DOHH2 (cell line): Measurements from ENCODE around the gene ZMAT5.

Source experiments
- EZH2phosphoT487 ChIP-seq: fragments of 200-600 bp; sonication (generic); IDR thresholded peaks from 2 replicates; pipeline ENCODE4 v1.6.1; 2017; ENCODE audit warnings: borderline replicate concordance, mild to moderate bottlenecking, antibody characterized with exemption, low read length, moderate library complexity, mixed read lengths
- TF ChIP-seq, protein P1 (sequence below): fragments of 200-600 bp; sonication (generic); IDR thresholded peaks from one replicate; pipeline ENCODE4 v1.5.1; 2014; ENCODE audit warnings: antibody characterized with exemption, mild to moderate bottlenecking, low read depth, low read length; ENCODE audit not compliant: poor library complexity, severe bottlenecking

DNA sequence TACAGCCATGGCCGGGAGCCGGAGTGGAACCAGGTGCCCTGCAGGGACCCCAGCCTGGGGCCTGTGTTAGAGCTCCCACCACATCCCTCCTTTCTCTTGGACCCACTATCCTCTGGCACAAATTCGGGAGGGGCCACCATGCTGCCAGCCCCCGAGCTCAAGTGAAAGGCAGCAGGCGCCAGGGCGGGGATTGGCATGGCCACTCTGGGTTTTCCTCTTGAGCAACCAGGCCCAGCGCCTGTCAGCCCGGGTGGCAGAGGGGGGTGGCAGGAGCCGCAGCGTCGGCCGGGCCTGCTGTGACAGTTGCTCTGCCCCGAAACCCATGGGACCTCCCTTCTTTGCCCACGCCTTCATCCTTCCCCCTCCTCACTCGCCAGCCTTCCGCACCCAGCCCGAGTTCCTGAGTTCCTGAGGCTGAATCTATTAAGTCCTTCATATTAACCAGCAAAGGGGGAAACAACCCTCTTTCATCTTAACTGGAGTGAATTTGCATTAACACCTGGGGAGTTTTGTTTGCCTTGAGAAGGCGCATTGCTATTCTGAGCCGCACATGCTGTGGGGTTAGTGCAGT, 63.8 kb downstream of the ZMAT5 start:
- TF ChIP-seq, protein P1, sequence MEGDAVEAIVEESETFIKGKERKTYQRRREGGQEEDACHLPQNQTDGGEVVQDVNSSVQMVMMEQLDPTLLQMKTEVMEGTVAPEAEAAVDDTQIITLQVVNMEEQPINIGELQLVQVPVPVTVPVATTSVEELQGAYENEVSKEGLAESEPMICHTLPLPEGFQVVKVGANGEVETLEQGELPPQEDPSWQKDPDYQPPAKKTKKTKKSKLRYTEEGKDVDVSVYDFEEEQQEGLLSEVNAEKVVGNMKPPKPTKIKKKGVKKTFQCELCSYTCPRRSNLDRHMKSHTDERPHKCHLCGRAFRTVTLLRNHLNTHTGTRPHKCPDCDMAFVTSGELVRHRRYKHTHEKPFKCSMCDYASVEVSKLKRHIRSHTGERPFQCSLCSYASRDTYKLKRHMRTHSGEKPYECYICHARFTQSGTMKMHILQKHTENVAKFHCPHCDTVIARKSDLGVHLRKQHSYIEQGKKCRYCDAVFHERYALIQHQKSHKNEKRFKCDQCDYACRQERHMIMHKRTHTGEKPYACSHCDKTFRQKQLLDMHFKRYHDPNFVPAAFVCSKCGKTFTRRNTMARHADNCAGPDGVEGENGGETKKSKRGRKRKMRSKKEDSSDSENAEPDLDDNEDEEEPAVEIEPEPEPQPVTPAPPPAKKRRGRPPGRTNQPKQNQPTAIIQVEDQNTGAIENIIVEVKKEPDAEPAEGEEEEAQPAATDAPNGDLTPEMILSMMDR, result no peak
- TF ChIP-seq EZH2phosphoT487, result no peak
